Measurements from ENCODE around the gene TTC36.

- TF ChIP-seq CTCF (conservative IDR thresholded peaks at IDR 0.05; ENCODE audit: low read length) (no peak), EZH2phosphoT487 (IDR thresholded peaks at IDR 0.05; ENCODE audit: borderline replicate concordance) (no peak)
These were observed 45.0 kb downstream of the TTC36 start, which contains the start of gene ARCN1 for GRCh38 chr11:118572061-118572980.

All from Loucy (cell line).